H1 (cell line): ENCODE measurements around the gene KRT4. TPM values are rescaled to one million over a fixed set of nuclear protein-coding genes. Genes with fewer than 3 reads are reported as not detected.

Experiments
- CTCF ChIA-PET: fragments of 300-600 bp; sonication (Branson Sonifier 250); formaldehyde crosslinking; loops from one replicate; lab custom pipeline; 2021; ENCODE audit not compliant: partially characterized antibody; lab: Charles Lee
- POLR2A ChIA-PET: fragments of 300-600 bp; sonication (Branson Sonifier 250); formaldehyde crosslinking; loops from one replicate; lab custom pipeline; 2021; ENCODE audit warnings: inconsistent platforms; ENCODE audit not compliant: partially characterized antibody; lab: Charles Lee
- DNase-seq, 2 experiments: peaks; one replicate each; pipeline versions ENCODE4 v3.0.0 to v3.0.0-alpha.2; 2010 to 2022; ENCODE audit warnings: low spot score in 2 of 2, low read depth in 1 of 2, mixed read lengths in 1 of 2
- FAIRE-seq: peaks from 2 replicates; lab custom pipeline; 2011; peaks lifted over from hg19 to GRCh38; lab: Jason Lieb, UNC
- H2AFZ ChIP-seq: 2 replicates; pipeline ENCODE4 v1.8.1; 2012; ENCODE audit warnings: low read length, inconsistent platforms
- H2AK5ac ChIP-seq: 2 replicates; pipeline ENCODE4 v1.6.1; 2013; ENCODE audit warnings: low read depth, low read length
- H2BK120ac ChIP-seq: replicated peaks from 2 replicates; pipeline ENCODE3; 2013; ENCODE audit warnings: low read depth, low read length, inconsistent platforms
- H2BK12ac ChIP-seq: 2 replicates; pipeline ENCODE4 v1.6.1; 2013; ENCODE audit warnings: low read depth, low read length
- H2BK15ac ChIP-seq: 2 replicates; pipeline ENCODE4 v1.6.1; 2013; ENCODE audit warnings: low read length
- H2BK20ac ChIP-seq: 2 replicates; pipeline ENCODE4 v1.6.1; 2013; ENCODE audit warnings: low read length
- H2BK5ac ChIP-seq: 2 replicates; pipeline ENCODE4 v1.6.1; 2013; ENCODE audit warnings: low read depth, low read length
- H3K14ac ChIP-seq: 2 replicates; pipeline ENCODE4 v1.6.1; 2013; ENCODE audit warnings: inconsistent platforms; ENCODE audit not compliant: insufficient read length
- H3K18ac ChIP-seq: 2 replicates; pipeline ENCODE4 v1.6.1; 2013; ENCODE audit warnings: low read length; ENCODE audit errors: extremely low read depth
- H3K23ac ChIP-seq: 2 replicates; pipeline ENCODE4 v1.6.1; 2013; ENCODE audit warnings: inconsistent platforms; ENCODE audit not compliant: insufficient read length
- H3K23me2 ChIP-seq: 2 replicates; pipeline ENCODE4 v1.6.1; 2013; ENCODE audit warnings: low read depth, low read length
- H3K27ac ChIP-seq: 2 replicates; pipeline ENCODE4 v1.6.1; 2011; ENCODE audit warnings: low read depth, low read length, inconsistent platforms
- H3K27me3 ChIP-seq, 4 experiments: replicated peaks in 1 of 4; 1 replicate in 1 of 4; 2 replicates in 3 of 4; pipeline versions ENCODE4 v1.6.1 to v1.8.1; 2011 to 2013; ENCODE audit warnings: low read length in 3 of 4, mild to moderate bottlenecking in 3 of 4, inconsistent platforms in 2 of 4, mixed read lengths in 2 of 4, moderate library complexity in 1 of 4; ENCODE audit not compliant: control insufficient read depth in 3 of 4, insufficient read depth in 3 of 4; ENCODE audit errors: extremely low read depth in 1 of 4
- H3K36me3 ChIP-seq, 4 experiments: 2 replicates each; pipeline versions ENCODE4 v1.6.1 to v1.8.1; 2011 to 2013; ENCODE audit warnings: mild to moderate bottlenecking in 4 of 4, low read length in 3 of 4, moderate library complexity in 2 of 4, control low read depth in 1 of 4, inconsistent platforms in 1 of 4; ENCODE audit not compliant: insufficient read depth in 4 of 4, control insufficient read depth in 2 of 4
- H3K4ac ChIP-seq: replicated peaks from 2 replicates; pipeline ENCODE3; 2013; ENCODE audit warnings: low read length, low read depth, mixed read lengths, inconsistent platforms; ENCODE audit not compliant: insufficient read length
- H3K4me1 ChIP-seq, 4 experiments: replicated peaks in 1 of 4; 1 replicate in 1 of 4; 2 replicates in 3 of 4; pipeline versions ENCODE4 v1.6.1 to v1.8.1; 2011 to 2013; ENCODE audit warnings: low read length in 3 of 4, inconsistent platforms in 2 of 4, mixed read lengths in 1 of 4; ENCODE audit not compliant: insufficient read depth in 4 of 4, control insufficient read depth in 3 of 4
- H3K4me2 ChIP-seq, 2 experiments: 2 replicates each; pipeline versions ENCODE4 v1.6.1 to v1.8.1; 2011 to 2013; ENCODE audit warnings: low read depth in 2 of 2, low read length in 2 of 2, control low read depth in 1 of 2, inconsistent platforms in 1 of 2, mild to moderate bottlenecking in 1 of 2; ENCODE audit not compliant: insufficient read depth in 1 of 2
- H3K4me3 ChIP-seq, 4 experiments: fragments of 200-600, 300-600 bp in 1 of 4; sonication (generic), shearing (Covaris generic), sonication (Bioruptor Twin) in 1 of 4; 2 replicates each; pipeline versions ENCODE4 v1.5.1 to v1.8.1; 2011 to 2016; ENCODE audit warnings: low read length in 4 of 4, low read depth in 3 of 4, control low read depth in 2 of 4, inconsistent platforms in 2 of 4, mild to moderate bottlenecking in 2 of 4, mixed read lengths in 1 of 4, moderate library complexity in 1 of 4; ENCODE audit not compliant: insufficient read depth in 2 of 4; ENCODE audit errors: extremely low read depth in 1 of 4
- H3K56ac ChIP-seq: replicated peaks from 2 replicates; pipeline ENCODE3; 2013; ENCODE audit warnings: low read depth, mild to moderate bottlenecking, mixed read lengths, low read length, inconsistent platforms; ENCODE audit not compliant: insufficient read length
- H3K79me1 ChIP-seq: 2 replicates; pipeline ENCODE4 v1.6.1; 2013; ENCODE audit warnings: low read depth, low read length, control low read depth
- H3K79me2 ChIP-seq, 2 experiments: 2 replicates each; pipeline versions ENCODE4 v1.6.1 to v1.8.1; 2012 to 2013; ENCODE audit warnings: low read length in 2 of 2, mild to moderate bottlenecking in 2 of 2, inconsistent platforms in 1 of 2; ENCODE audit not compliant: insufficient read depth in 2 of 2, control insufficient read depth in 1 of 2
- H3K9ac ChIP-seq, 4 experiments: replicated peaks in 1 of 4; 1 replicate in 1 of 4; 2 replicates in 3 of 4; pipeline versions ENCODE4 v1.6.1 to v1.8.1; 2011 to 2013; ENCODE audit warnings: low read depth in 3 of 4, low read length in 3 of 4, control low read depth in 2 of 4, mild to moderate bottlenecking in 2 of 4, moderate library complexity in 2 of 4, inconsistent platforms in 1 of 4; ENCODE audit errors: extremely low read depth in 1 of 4
- H3K9me3 ChIP-seq, 2 experiments: 2 replicates each; pipeline versions ENCODE4 v1.6.1 to v1.8.1; 2012 to 2013; ENCODE audit warnings: mild to moderate bottlenecking in 2 of 2, moderate library complexity in 2 of 2, control low read depth in 1 of 2, inconsistent platforms in 1 of 2, low read depth in 1 of 2, low read length in 1 of 2, mixed read lengths in 1 of 2; ENCODE audit not compliant: insufficient read depth in 2 of 2
- H4K20me1 ChIP-seq, 2 experiments: replicated peaks in 1 of 2; 2 replicates each; pipeline versions ENCODE3 to v1.8.1; 2011 to 2013; ENCODE audit warnings: inconsistent platforms in 2 of 2, low read length in 2 of 2, mild to moderate bottlenecking in 1 of 2; ENCODE audit not compliant: insufficient read depth in 2 of 2, control insufficient read depth in 1 of 2
- H4K5ac ChIP-seq: 2 replicates; pipeline ENCODE4 v1.6.1; 2013; ENCODE audit warnings: low read length, low read depth, mixed read lengths, inconsistent platforms; ENCODE audit not compliant: insufficient read length
- H4K8ac ChIP-seq: 2 replicates; pipeline ENCODE4 v1.8.0; 2013; ENCODE audit warnings: mild to moderate bottlenecking, moderate library complexity, low read length, inconsistent platforms; ENCODE audit not compliant: insufficient read depth; ENCODE audit errors: extremely low read depth
- H4K91ac ChIP-seq: replicated peaks from 2 replicates; pipeline ENCODE3; 2013; ENCODE audit warnings: low read length, mixed read lengths, inconsistent platforms; ENCODE audit not compliant: insufficient read length
- CHD2 ChIP-seq: IDR thresholded peaks from 2 replicates; pipeline ENCODE4 v1.6.1; 2012; ENCODE audit warnings: low read length, improper control_type of control experiment
- CTBP2 ChIP-seq: IDR thresholded peaks from 2 replicates; pipeline ENCODE4 v1.7.0; 2011; ENCODE audit warnings: borderline replicate concordance, mild to moderate bottlenecking, moderate library complexity, mixed read lengths, low read length; ENCODE audit not compliant: insufficient read depth, insufficient read length
- GTF2F1 ChIP-seq: IDR thresholded peaks from 2 replicates; pipeline ENCODE4 v1.6.1; 2012; ENCODE audit warnings: low read depth, low read length, improper control_type of control experiment, borderline replicate concordance
- PHF8 ChIP-seq: fragments of 200-600 bp; sonication (generic); conservative IDR thresholded peaks from 2 replicates; pipeline ENCODE4 v1.7.1; 2012; ENCODE audit warnings: low read depth, mild to moderate bottlenecking, inconsistent platforms, low read length, moderate library complexity
- POLR2A ChIP-seq, 2 experiments: IDR thresholded peaks; 1 replicate in 1 of 2; 2 replicates in 1 of 2; pipeline ENCODE4 v1.6.1; 2011; ENCODE audit warnings: low read depth in 2 of 2, low read length in 2 of 2, mild to moderate bottlenecking in 2 of 2; ENCODE audit errors: control extremely low read depth in 1 of 2
- RAD21 ChIP-seq, 2 experiments: IDR thresholded peaks in 1 of 2; conservative IDR thresholded peaks in 1 of 2; 2 replicates each; pipeline ENCODE4 v1.6.1; 2011; ENCODE audit warnings: low read depth in 2 of 2, low read length in 2 of 2, improper control_type of control experiment in 1 of 2, inconsistent platforms in 1 of 2, mild to moderate bottlenecking in 1 of 2, moderate library complexity in 1 of 2
- RNF2 ChIP-seq: fragments of 200-900, 300-1000 bp; sonication (generic); IDR thresholded peaks from 2 replicates; pipeline ENCODE4 v1.7.1; 2016; ENCODE audit warnings: borderline replicate concordance, low read depth, mild to moderate bottlenecking, antibody characterized with exemption, low read length; ENCODE audit not compliant: poor library complexity, severe bottlenecking; ENCODE audit errors: missing control alignments
- SP2 ChIP-seq: IDR thresholded peaks from 2 replicates; pipeline ENCODE4 v1.6.1; 2012; ENCODE audit warnings: mild to moderate bottlenecking, low read length, inconsistent platforms
- TAF7 ChIP-seq: optimal IDR thresholded peaks from 2 replicates; pipeline ENCODE3; 2011; ENCODE audit warnings: low read depth, mild to moderate bottlenecking, inconsistent platforms, low read length, moderate library complexity, borderline replicate concordance
- ZNF274 ChIP-seq: IDR thresholded peaks from 2 replicates; pipeline ENCODE4 v1.7.0; 2012; ENCODE audit warnings: low read length, borderline replicate concordance; ENCODE audit errors: extremely low read depth
- WGBS, 2 experiments: shearing (Covaris generic) in 1 of 2; methylation state at CpG; one replicate each; pipeline versions ENCODE4 v1.1.6 to v1.1.7; 2013 to 2015; ENCODE audit warnings: low lambda C conversion rate in 2 of 2, mixed read lengths in 2 of 2, inconsistent platforms in 1 of 2, low coverage in 1 of 2, missing lambda C conversion rate in 1 of 2; ENCODE audit not compliant: insufficient replicate concordance in 2 of 2, insufficient coverage in 1 of 2, insufficient read length in 1 of 2; ENCODE audit errors: extremely low coverage in 1 of 2, missing lambda C conversion rate in 1 of 2; 5-methylcytosine and 5-hydroxymethylcytosine counted together
- polyA plus RNA-seq, 7 experiments: library from polyadenylated mRNA; depleted of rRNA in 3 of 7; stranded (reverse) in 5 of 7; unstranded in 2 of 7; fragments of >200 nt in 5 of 7; fragments of 200-250 nt in 2 of 7; gene quantifications; 1 replicate in 5 of 7; 2 replicates in 1 of 7; 4 replicates in 1 of 7; pipeline versions ENCODE4 v1.2.1 to v1.2.3, GENCODE V29; 2011 to 2013; ENCODE audit warnings: missing spikeins in 2 of 7, mixed read lengths in 2 of 7
- total RNA-seq: library from RNA; stranded (reverse); fragmentation: NEBNext Ultra II Directional; extraction: Animal tissue kit (Norgen Biotek cat#: 25700); gene quantifications from 2 replicates; pipeline ENCODE4 v1.2.1, GENCODE V29; 2021
- TF ChIP-seq, protein P1 (sequence below): IDR thresholded peaks from 2 replicates; pipeline ENCODE4 v1.6.1; 2011; ENCODE audit warnings: low read depth, mild to moderate bottlenecking, low read length; ENCODE audit not compliant: insufficient read depth

The KRT4 gene
- total and polyA plus RNA-seq, 2 of the 8 experiments (the other 6 are each of a cell fraction or from before 2014, with no cell fraction given) = not detected

DNA sequence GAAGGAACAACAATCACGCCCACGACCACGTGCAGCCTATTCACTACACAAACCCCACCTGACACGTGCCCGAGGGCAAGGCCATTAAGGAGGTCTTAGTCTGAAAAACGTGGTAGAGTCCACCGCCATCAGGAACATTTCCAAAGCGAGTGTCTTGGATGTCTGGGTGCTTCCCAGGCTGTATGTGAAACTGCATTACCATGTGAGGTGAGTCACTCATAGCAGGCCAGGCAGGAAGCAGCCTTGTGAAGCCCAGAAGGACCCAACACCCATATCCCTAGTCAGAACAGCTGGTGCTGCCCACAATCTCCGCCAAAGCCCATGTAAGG, 23.5 kb upstream of the KRT4 start:
- Histone ChIP-seq H3K4me2 (no peak overlapping the region), H2BK120ac (no peak overlapping the region), H3K79me2 (no peaks in the 10 kb centered on the region), H3K23me2 (no peaks in the 10 kb centered on the region), H3K27ac (no peak overlapping the region), H4K91ac (no peak overlapping the region), H3K4me1 (no peaks in the 10 kb centered on the region), H3K27me3 (peaks cover 0 to 2% (median 0%) of the 10 kb centered on the region in 4 experiments; a peak in 1 of 7 replicates), H3K9me3 (no peaks in the 10 kb centered on the region), H3K18ac (no peak overlapping the region), H2BK20ac (no peak overlapping the region), H2BK12ac (no peak overlapping the region), H3K14ac (no peak overlapping the region), H3K23ac (no peak overlapping the region), H4K8ac (no peak overlapping the region), H3K36me3 (no peaks in the 10 kb centered on the region), H2BK15ac (no peak overlapping the region), H3K9ac (no peak overlapping the region), H3K4me3 (no peak overlapping the region), H4K20me1 (no peaks in the 10 kb centered on the region), H2AK5ac (no peak overlapping the region; the same call in 1 of the 2 replicates), H2BK5ac (no peak overlapping the region), H3K56ac (no peak overlapping the region), H2AFZ (no peak overlapping the region), H3K79me1 (no peaks in the 10 kb centered on the region), H3K4ac (no peak overlapping the region), H4K5ac (no peak overlapping the region)
- CTCF ChIA-PET = interaction anchor here (1.4 kb wide), 1 partner anchor 48 kb away, joined by 6 read pairs; no protein-coding TSS in a partner anchor
- WGBS, 2 experiments = 78% methylated on average over 9 of the region's 9 CpGs; no CpG with 5 or more reads in 1 of the 2 experiments
- TF ChIP-seq ZNF274 (no peak), CTBP2 (no peak), RAD21 (IDR thresholded peaks at IDR 0.05 in 1 of 2, conservative IDR thresholded peaks at IDR 0.05 in 1 of 2; ENCODE audit: low read depth in 2 of 2, low read length in 2 of 2) (no peak), SP2 (no peak), CHD2 (no peak), PHF8 (no peak), GTF2F1 (no peak), POLR2A (IDR thresholded peaks at IDR 0.05; ENCODE audit: control extremely low read depth in 1 of 2, low read depth in 2 of 2, low read length in 2 of 2) (no peak), RNF2 (no peak), TAF7 (no peak)
- TF ChIP-seq, protein P1, sequence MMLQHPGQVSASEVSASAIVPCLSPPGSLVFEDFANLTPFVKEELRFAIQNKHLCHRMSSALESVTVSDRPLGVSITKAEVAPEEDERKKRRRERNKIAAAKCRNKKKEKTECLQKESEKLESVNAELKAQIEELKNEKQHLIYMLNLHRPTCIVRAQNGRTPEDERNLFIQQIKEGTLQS = no peak
- POLR2A ChIA-PET = interaction anchor here (0.8 kb wide), 1 partner anchor 15 kb away, joined by 3 read pairs; no protein-coding TSS in a partner anchor
- no peak for FAIRE-seq
- no peak for DNase-seq
